PC-3 (cell line): ENCODE results near the gene MBNL3. TPM values are rescaled to one million over a fixed set of nuclear protein-coding genes. Genes with fewer than 3 reads are reported as not detected.

Experiments used
- ATAC-seq: fragments of 200-7000 bp; cut with Tn5 transposase; 2 replicates; pipeline ENCODE4 v1.9.1; 2020; ENCODE audit warnings: mild to moderate bottlenecking, moderate library complexity
- Bru-seq: library from RNA; stranded (reverse); fragments of 400-500 nt; gene quantifications from one replicate; lab custom pipeline; 2021; lab: Mats Ljungman, UMichigan
- BruChase-seq, 2 experiments: library from RNA; stranded (reverse); fragments of 400-500 nt; gene quantifications; one replicate each; lab custom pipeline; 2021; lab: Mats Ljungman, UMichigan
- BruUV-seq: library from RNA; stranded (reverse); fragments of 400-500 nt; replicated peaks from 2 replicates; lab custom pipeline; 2021; lab: Mats Ljungman, UMichigan
- CTCF ChIA-PET: fragments of 300-600 bp; sonication (Branson Sonifier 250); formaldehyde crosslinking; loops from one replicate; lab custom pipeline; 2022; ENCODE audit warnings: antibody characterized with exemption; lab: Charles Lee
- POLR2A ChIA-PET: fragments of 300-600 bp; sonication (Branson Sonifier 250); formaldehyde crosslinking; loops from one replicate; lab custom pipeline; 2022; ENCODE audit warnings: antibody characterized with exemption; ENCODE audit not compliant: unreplicated experiment; lab: Charles Lee
- DNase-seq: peaks from one replicate; pipeline ENCODE4 v3.0.0-alpha.2; 2015
- H2AFZ ChIP-seq: fragments of 300-600 bp; sonication (generic); 2 replicates; pipeline ENCODE4 v1.6.0; 2016; ENCODE audit warnings: antibody characterized with exemption, low read length
- H3F3A ChIP-seq: fragments of 300-600 bp; sonication (generic); one replicate; pipeline ENCODE4 v1.6.0; 2017; ENCODE audit warnings: antibody characterized with exemption, low read length, control low read depth, mild to moderate bottlenecking; ENCODE audit not compliant: unreplicated experiment
- H3K27ac ChIP-seq: fragments of 300-600 bp; sonication (generic); 2 replicates; pipeline ENCODE4 v1.5.1; 2016; ENCODE audit warnings: mild to moderate bottlenecking, low read length
- H3K27me3 ChIP-seq: fragments of 300-600 bp; sonication (generic); 2 replicates; pipeline ENCODE4 v1.6.1; 2016; ENCODE audit warnings: low read length, mixed read lengths
- H3K36me3 ChIP-seq: fragments of 300-600 bp; sonication (generic); 2 replicates; pipeline ENCODE4 v1.6.1; 2016; ENCODE audit warnings: low read depth, mixed run types, low read length, mixed read lengths
- H3K4me1 ChIP-seq: fragments of 300-600 bp; sonication (generic); 2 replicates; pipeline ENCODE4 v1.5.1; 2016; ENCODE audit warnings: low read length; ENCODE audit not compliant: insufficient read depth
- H3K4me2 ChIP-seq: fragments of 300-600 bp; sonication (generic); 2 replicates; pipeline ENCODE4 v1.6.0; 2016; ENCODE audit warnings: low read length
- H3K4me3 ChIP-seq: fragments of 300-600 bp; sonication (generic); 2 replicates; pipeline ENCODE4 v1.5.1; 2016; ENCODE audit warnings: mild to moderate bottlenecking, low read length, mixed read lengths
- H3K79me2 ChIP-seq: fragments of 300-600 bp; sonication (generic); 2 replicates; pipeline ENCODE4 v1.6.1; 2017; ENCODE audit warnings: low read length, mixed read lengths
- H3K9ac ChIP-seq: fragments of 300-600 bp; sonication (generic); 2 replicates; pipeline ENCODE4 v1.6.0; 2016; ENCODE audit warnings: mild to moderate bottlenecking, low read length
- H3K9me2 ChIP-seq: fragments of 300-600 bp; sonication (generic); replicated peaks from 2 replicates; pipeline ENCODE4 v1.6.1; 2016; ENCODE audit warnings: mixed run types, low read length, mixed read lengths
- H3K9me3 ChIP-seq: fragments of 300-600 bp; sonication (generic); 2 replicates; pipeline ENCODE4 v1.6.1; 2016; ENCODE audit warnings: low read length, mixed read lengths
- H4K20me1 ChIP-seq: fragments of 300-600 bp; sonication (generic); 2 replicates; pipeline ENCODE4 v1.6.1; 2016; ENCODE audit warnings: low read length, mixed read lengths
- EZH2 ChIP-seq: fragments of 300-600 bp; sonication (generic); IDR thresholded peaks from one replicate; pipeline ENCODE4 v1.6.1; 2017; ENCODE audit warnings: antibody characterized with exemption, mild to moderate bottlenecking, low read length; ENCODE audit not compliant: unreplicated experiment
- EZH2phosphoT487 ChIP-seq: fragments of 300-600 bp; sonication (generic); IDR thresholded peaks from 2 replicates; pipeline ENCODE4 v1.6.1; 2018; ENCODE audit warnings: mild to moderate bottlenecking, antibody characterized with exemption, low read length, borderline replicate concordance
- intact Hi-C: fragments of 100-400 bp; cut with micrococcal nuclease; formaldehyde crosslinking; loops from 2 replicates; pipeline ENCODE4 v1.9.0; 2023
- long read RNA-seq: library from polyadenylated mRNA; unstranded; transcript quantifications from one replicate; pipeline ENCODE4 v2.0.0, GENCODE V29; 2021; ENCODE audit not compliant: unreplicated experiment
- total RNA-seq: library from RNA; depleted of rRNA; stranded (reverse); fragments of >200 nt; gene quantifications from 2 replicates; pipeline ENCODE4 v1.2.3, GENCODE V29; 2014; rRNA removed
- TF ChIP-seq, protein P1 (sequence below): fragments of 300-600 bp; sonication (generic); conservative IDR thresholded peaks from 2 replicates; pipeline ENCODE4 v1.5.1; 2017; ENCODE audit warnings: antibody characterized with exemption, low read depth, mild to moderate bottlenecking, low read length

Gene MBNL3, protein sequence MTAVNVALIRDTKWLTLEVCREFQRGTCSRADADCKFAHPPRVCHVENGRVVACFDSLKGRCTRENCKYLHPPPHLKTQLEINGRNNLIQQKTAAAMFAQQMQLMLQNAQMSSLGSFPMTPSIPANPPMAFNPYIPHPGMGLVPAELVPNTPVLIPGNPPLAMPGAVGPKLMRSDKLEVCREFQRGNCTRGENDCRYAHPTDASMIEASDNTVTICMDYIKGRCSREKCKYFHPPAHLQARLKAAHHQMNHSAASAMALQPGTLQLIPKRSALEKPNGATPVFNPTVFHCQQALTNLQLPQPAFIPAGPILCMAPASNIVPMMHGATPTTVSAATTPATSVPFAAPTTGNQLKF
- total RNA-seq, result 4.4 and 9.7 TPM in 2 replicates
- Bru-seq, nascent RNA, result percentile 40 among the genes with signal in this experiment
- BruChase-seq, experiment 1, labeled RNA remaining after a 6-hour chase, result percentile 43 among the genes with signal in this experiment
- percentile 40 among the genes with signal in this experiment for BruChase-seq, experiment 2, labeled RNA remaining after a 2-hour chase
- long read RNA-seq, partial matches to known transcripts, result 0 of 3 reads
- long read RNA-seq, other reads (novel, unspliced or antisense), result 2 of 3 reads

DNA sequence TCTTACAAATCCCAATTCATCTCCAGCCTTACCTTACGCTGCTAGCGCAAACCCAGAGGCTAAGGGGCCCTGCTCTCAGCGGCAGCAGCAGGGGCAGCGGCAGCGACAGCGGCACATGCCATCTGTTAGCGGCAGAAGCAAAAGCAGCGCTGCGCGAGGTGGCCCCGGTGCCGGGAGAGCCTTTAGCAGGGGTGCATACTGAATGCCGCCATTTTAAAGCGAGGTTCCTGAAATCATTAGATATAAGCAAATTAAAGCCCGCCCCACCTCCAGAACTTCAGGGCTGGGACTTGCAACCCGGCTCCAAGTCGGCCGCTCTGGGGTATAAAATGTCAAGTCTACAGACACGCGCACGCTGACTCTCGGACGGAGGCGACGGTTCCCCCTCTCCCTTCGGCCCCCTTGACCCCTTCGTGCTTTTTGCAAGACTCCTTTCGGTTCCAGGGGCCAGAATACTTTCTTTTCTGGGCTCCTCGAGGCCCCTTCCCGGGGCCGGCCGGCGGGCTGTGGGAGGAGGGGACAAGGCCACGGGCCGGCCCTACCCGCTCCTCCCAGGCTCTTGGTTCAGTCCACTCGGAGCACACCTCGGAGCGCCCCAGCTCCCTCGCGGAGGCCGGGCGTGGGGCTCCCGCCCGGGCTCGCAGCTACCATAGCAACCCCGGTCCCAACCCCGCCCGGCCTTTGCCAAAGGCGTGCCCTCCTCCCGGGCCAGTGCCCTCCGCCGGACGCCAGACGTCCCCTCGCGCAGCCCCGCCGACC lies at the start of gene MBNL3:
Gene MBNL3 (minus strand): TSS at position 220 of the 759 bp plus-strand sequence. CDS start 49,427 bp downstream, outside the sequence.
- intact Hi-C loops, result loop anchor here (10.0 kb wide), 1 partner anchor 94 kb away; no protein-coding TSS in a partner anchor
- no peaks in the 10 kb centered on the region for H3K27me3 ChIP-seq
- POLR2A ChIA-PET, result no interaction called here
- peaks cover 12% of the 10 kb centered on the region for H3K4me1 ChIP-seq
- H3K9ac ChIP-seq, result peak within 1 kb of the TSS; percentile 93
- ATAC-seq (peak; percentile 74), DNase-seq (peak; percentile 70)
- no peaks in the 10 kb centered on the region for H3K9me3 ChIP-seq
- H3K27ac ChIP-seq, result peak within 1 kb of the TSS; percentile 81
- TF ChIP-seq, protein P1, sequence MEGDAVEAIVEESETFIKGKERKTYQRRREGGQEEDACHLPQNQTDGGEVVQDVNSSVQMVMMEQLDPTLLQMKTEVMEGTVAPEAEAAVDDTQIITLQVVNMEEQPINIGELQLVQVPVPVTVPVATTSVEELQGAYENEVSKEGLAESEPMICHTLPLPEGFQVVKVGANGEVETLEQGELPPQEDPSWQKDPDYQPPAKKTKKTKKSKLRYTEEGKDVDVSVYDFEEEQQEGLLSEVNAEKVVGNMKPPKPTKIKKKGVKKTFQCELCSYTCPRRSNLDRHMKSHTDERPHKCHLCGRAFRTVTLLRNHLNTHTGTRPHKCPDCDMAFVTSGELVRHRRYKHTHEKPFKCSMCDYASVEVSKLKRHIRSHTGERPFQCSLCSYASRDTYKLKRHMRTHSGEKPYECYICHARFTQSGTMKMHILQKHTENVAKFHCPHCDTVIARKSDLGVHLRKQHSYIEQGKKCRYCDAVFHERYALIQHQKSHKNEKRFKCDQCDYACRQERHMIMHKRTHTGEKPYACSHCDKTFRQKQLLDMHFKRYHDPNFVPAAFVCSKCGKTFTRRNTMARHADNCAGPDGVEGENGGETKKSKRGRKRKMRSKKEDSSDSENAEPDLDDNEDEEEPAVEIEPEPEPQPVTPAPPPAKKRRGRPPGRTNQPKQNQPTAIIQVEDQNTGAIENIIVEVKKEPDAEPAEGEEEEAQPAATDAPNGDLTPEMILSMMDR, result no peak
- no peaks in the 10 kb centered on the region for H3K9me2 ChIP-seq
- H3K36me3 ChIP-seq, result no peaks in the 10 kb centered on the region
- H3F3A ChIP-seq, result no peaks in the 10 kb centered on the region
- H4K20me1 ChIP-seq, result no peaks in the 10 kb centered on the region
- BruUV-seq, result no TSS peak
- no peaks in the 10 kb centered on the region; the same call in 1 of the 2 replicates for H3K79me2 ChIP-seq
- CTCF ChIA-PET, result no interaction called here
- peak within 1 kb of the TSS; percentile 88 for H3K4me3 ChIP-seq
- H3K4me2 ChIP-seq, result peak within 1 kb of the TSS; percentile 87
- H2AFZ ChIP-seq, result peak within 1 kb of the TSS; percentile 97

DNA sequence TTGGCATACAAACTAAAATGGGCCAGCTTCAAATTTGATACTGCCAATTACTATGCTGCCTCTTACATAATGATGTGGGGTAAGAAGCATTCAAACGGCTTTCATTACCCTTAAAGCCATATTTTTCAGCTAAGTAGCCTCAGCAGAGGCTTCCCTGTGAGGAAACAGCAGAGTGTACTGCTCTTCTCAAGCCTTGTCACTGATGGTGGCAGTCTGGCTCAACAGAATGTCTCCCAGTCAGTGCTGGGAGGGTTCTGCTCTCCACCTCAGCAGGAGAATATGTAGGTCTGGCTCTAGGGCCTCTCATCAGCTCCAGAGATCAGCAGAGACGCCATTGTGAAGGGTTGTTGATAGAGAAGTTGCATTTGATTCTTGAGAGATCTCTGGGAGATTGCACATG lies 44.6 kb upstream of the MBNL3 start:
- Histone ChIP-seq H3K36me3 (no peaks in the 10 kb centered on the region), H3K9me2 (no peaks in the 10 kb centered on the region), H3K4me1 (peaks cover 14% of the 10 kb centered on the region), H3K4me3 (no peak overlapping the region), H3K9ac (no peak overlapping the region), H3K27me3 (no peaks in the 10 kb centered on the region), H3K9me3 (no peaks in the 10 kb centered on the region), H4K20me1 (no peaks in the 10 kb centered on the region), H3F3A (no peaks in the 10 kb centered on the region), H3K27ac (no peak overlapping the region), H3K4me2 (peak overlapping the region; percentile 31), H2AFZ (no peak overlapping the region), H3K79me2 (no peaks in the 10 kb centered on the region)
- intact Hi-C loops, result no loop called here
- CTCF ChIA-PET, result no interaction called here
- POLR2A ChIA-PET, result no interaction called here
- no TSS peak for BruUV-seq
- TF ChIP-seq, protein P1, result no peak
- no peak for TF ChIP-seq EZH2
- TF ChIP-seq EZH2phosphoT487, result no peak
- DNase-seq, result no peak
- no peak; the same call in 1 of the 2 replicates for ATAC-seq
